ENCODE measurements around the gene CS. TPM values are rescaled to one million over a fixed set of nuclear protein-coding genes. Genes with fewer than 3 reads are reported as not detected.

The CS gene
- polyA plus RNA-seq, 3 donors = 55.7 to 156 (median 86.1) TPM

DNA sequence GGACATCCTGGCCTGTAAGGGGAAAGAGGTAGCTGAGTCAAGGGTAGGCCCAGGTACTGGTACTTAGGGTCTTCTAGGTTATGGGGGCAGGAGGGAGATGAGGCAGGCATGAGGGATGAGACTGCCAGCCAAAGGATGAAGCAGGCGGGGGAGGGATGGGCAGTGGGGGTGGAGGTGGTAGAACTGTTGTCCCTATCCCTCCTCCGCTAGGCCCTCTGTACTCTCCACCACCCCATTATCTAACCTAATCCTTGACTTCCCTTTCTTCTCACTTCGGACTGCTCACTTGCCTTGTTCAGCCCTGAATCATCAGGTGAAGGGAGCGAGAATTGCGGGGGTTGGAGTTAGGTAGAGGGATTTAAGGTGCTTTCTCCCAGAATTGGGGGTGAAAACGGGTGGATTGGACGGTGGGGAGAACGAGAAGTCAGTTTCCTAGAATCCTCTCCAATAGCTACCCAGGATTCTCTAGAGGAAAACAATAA is 33.1 kb upstream of the CS start:
- Histone ChIP-seq H3K36me3 (replicated peaks in 1 of 2; ENCODE audit: control insufficient read depth in 1 of 2, insufficient read depth in 2 of 2, low read length in 2 of 2) (peaks cover 2 to 6% of the 10 kb centered on the region in 2 donors), H3K9me3 (replicated peaks in 1 of 2; ENCODE audit: control insufficient read depth in 1 of 2, insufficient read depth in 1 of 2, low read length in 2 of 2) (no peaks in the 10 kb centered on the region), H3K4me1 (ENCODE audit: control insufficient read depth in 1 of 2, insufficient read depth in 2 of 2, low read length in 2 of 2) (peaks cover 47 to 49% of the 10 kb centered on the region in 2 donors), H3K27me3 (ENCODE audit: control insufficient read depth in 2 of 2, insufficient read depth in 2 of 2, low read length in 2 of 2) (no peaks in the 10 kb centered on the region), H4K20me1 (ENCODE audit: insufficient read depth, low read length) (no peaks in the 10 kb centered on the region), H2AFZ (ENCODE audit: insufficient read depth, low read depth, low read length, poor library complexity, severe bottlenecking) (peak overlapping the region; percentile 82), H3K9ac (ENCODE audit: insufficient read depth, low read length, poor library complexity, severe bottlenecking) (peak overlapping the region; percentile 90), H3K4me2 (replicated peaks; ENCODE audit: extremely low read depth, low read length, poor library complexity, severe bottlenecking) (peak overlapping the region; percentile 83), H3K27ac (ENCODE audit: low read depth in 1 of 2, low read length in 2 of 2) (peak overlapping the region; percentile 94 to 99), H3K79me2 (ENCODE audit: insufficient read depth, low read length) (peaks cover 17% of the 10 kb centered on the region), H3K4me3 (replicated peaks in 1 of 3; ENCODE audit: low read depth in 2 of 3, low read length in 3 of 3) (peak overlapping the region; percentile 50 to 79 (median 64))
- no CpG with 5 or more reads among the region's 8 CpGs for WGBS (ENCODE audit: insufficient coverage)
- Mint-ChIP-seq H3K27ac (peak overlapping the region; percentile 99 to 100 (median 100)), H3K27me3 (ENCODE audit: low read depth in 3 of 3) (peaks cover 0 to 3% (median 2%) of the 10 kb centered on the region in 3 donors), H3K9me3 (peaks cover 0 to 3% (median 0%) of the 10 kb centered on the region in 7 donors), H3K4me3 (peak overlapping the region; percentile 83 to 94), H3K36me3 (peaks cover 6 to 11% of the 10 kb centered on the region in 2 donors), H3K4me1 (peaks cover 47% of the 10 kb centered on the region)
- DNase-seq = peak in 2 of 3 donors; percentile 43 to 78
- TF ChIP-seq, protein P1, sequence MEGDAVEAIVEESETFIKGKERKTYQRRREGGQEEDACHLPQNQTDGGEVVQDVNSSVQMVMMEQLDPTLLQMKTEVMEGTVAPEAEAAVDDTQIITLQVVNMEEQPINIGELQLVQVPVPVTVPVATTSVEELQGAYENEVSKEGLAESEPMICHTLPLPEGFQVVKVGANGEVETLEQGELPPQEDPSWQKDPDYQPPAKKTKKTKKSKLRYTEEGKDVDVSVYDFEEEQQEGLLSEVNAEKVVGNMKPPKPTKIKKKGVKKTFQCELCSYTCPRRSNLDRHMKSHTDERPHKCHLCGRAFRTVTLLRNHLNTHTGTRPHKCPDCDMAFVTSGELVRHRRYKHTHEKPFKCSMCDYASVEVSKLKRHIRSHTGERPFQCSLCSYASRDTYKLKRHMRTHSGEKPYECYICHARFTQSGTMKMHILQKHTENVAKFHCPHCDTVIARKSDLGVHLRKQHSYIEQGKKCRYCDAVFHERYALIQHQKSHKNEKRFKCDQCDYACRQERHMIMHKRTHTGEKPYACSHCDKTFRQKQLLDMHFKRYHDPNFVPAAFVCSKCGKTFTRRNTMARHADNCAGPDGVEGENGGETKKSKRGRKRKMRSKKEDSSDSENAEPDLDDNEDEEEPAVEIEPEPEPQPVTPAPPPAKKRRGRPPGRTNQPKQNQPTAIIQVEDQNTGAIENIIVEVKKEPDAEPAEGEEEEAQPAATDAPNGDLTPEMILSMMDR (IDR thresholded peaks at IDR 0.05) = no peak
- intact Hi-C loops (cut with micrococcal nuclease) = loop anchor here in 1 of 2 donors (2.0 to 10.0 kb wide), 2 partner anchors 16 to 132 kb away; partner anchors contain the start of gene SPRYD4

DNA sequence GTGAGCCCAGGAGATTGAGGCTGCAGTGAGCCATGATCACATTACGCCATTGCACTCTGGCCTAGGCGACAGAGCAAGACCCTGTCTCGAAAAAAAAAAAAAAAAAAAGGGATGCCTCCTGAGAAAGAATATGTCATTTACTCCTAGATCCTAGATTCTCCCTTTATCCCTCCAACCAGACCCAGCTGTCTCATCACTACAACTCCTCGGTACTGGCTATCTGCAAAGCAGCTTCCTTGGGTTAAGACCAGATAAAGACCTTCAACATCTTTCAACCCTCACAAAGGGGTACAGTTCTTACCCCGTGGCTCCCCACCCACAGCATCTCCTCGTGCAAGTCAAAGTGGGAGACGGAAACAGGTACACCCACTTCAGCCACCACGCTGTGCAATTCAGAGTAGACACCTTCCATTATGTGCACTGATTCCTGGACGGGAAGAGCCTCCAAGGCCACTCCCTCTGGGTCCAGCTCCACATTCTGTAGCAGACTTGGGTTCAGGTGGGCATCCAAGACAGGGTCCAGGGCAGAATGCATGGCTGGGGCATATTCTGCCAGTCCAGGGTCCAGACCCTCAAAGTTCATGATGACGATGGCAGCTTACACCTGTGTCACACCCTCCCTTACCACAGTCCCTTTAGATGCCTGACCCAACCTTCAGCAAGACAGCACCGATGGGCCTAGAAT is 32.5 kb upstream of the CS start:
- no peak for DNase-seq
- peak overlapping the region; percentile 82 for H2AFZ ChIP-seq (ENCODE audit: insufficient read depth, low read depth, low read length, poor library complexity, severe bottlenecking)
- H3K4me1 ChIP-seq (ENCODE audit: control insufficient read depth in 1 of 2, insufficient read depth in 2 of 2, low read length in 2 of 2) = peaks cover 41 to 43% of the 10 kb centered on the region in 2 donors
- H3K4me3 ChIP-seq (replicated peaks in 1 of 3; ENCODE audit: low read depth in 2 of 3, low read length in 3 of 3) = peak overlapping the region; percentile 50 to 79 (median 64)
- Mint-ChIP-seq H3K9me3 (peaks cover 0 to 3% (median 0%) of the 10 kb centered on the region in 7 donors), H3K36me3 (peaks cover 11 to 17% of the 10 kb centered on the region in 2 donors), H3K27ac (peak overlapping the region; percentile 99 to 100 (median 100)), H3K4me3 (peak overlapping the region; percentile 83 to 94), H3K27me3 (ENCODE audit: low read depth in 3 of 3) (peaks cover 0 to 3% (median under 1%) of the 10 kb centered on the region in 3 donors), H3K4me1 (peaks cover 41% of the 10 kb centered on the region)
- TF ChIP-seq, protein P1 (IDR thresholded peaks at IDR 0.05) = no peak
- WGBS (ENCODE audit: insufficient coverage) = 98% methylated on average over 9 of the region's 11 CpGs
- H3K27me3 ChIP-seq (ENCODE audit: control insufficient read depth in 2 of 2, insufficient read depth in 2 of 2, low read length in 2 of 2) = no peaks in the 10 kb centered on the region
- peak overlapping the region; percentile 94 to 99 for H3K27ac ChIP-seq (ENCODE audit: low read depth in 1 of 2, low read length in 2 of 2)
- peak overlapping the region; percentile 90 for H3K9ac ChIP-seq (ENCODE audit: insufficient read depth, low read length, poor library complexity, severe bottlenecking)
- H3K4me2 ChIP-seq (replicated peaks; ENCODE audit: extremely low read depth, low read length, poor library complexity, severe bottlenecking) = peak overlapping the region; percentile 83
- intact Hi-C loops (cut with micrococcal nuclease) = loop anchor here in 1 of 2 donors (2.0 to 10.0 kb wide), 2 partner anchors 16 to 132 kb away; partner anchors contain the start of gene SPRYD4
- H3K9me3 ChIP-seq (replicated peaks in 1 of 2; ENCODE audit: control insufficient read depth in 1 of 2, insufficient read depth in 1 of 2, low read length in 2 of 2) = no peaks in the 10 kb centered on the region
- H3K36me3 ChIP-seq (replicated peaks in 1 of 2; ENCODE audit: control insufficient read depth in 1 of 2, insufficient read depth in 2 of 2, low read length in 2 of 2) = peaks cover 8 to 12% of the 10 kb centered on the region in 2 donors
- no peaks in the 10 kb centered on the region for H4K20me1 ChIP-seq (ENCODE audit: insufficient read depth, low read length)
- peaks cover 17% of the 10 kb centered on the region for H3K79me2 ChIP-seq (ENCODE audit: insufficient read depth, low read length)

All from CD14-positive monocyte (primary cell).